ENCODE results near the gene PLPPR5.
"Not testable (repeated sequence)": the region's sequence is repeated elsewhere in the genome, so short reads cannot be mapped to it uniquely, and the experiment has no call there.

PLPPR5 gene, protein sequence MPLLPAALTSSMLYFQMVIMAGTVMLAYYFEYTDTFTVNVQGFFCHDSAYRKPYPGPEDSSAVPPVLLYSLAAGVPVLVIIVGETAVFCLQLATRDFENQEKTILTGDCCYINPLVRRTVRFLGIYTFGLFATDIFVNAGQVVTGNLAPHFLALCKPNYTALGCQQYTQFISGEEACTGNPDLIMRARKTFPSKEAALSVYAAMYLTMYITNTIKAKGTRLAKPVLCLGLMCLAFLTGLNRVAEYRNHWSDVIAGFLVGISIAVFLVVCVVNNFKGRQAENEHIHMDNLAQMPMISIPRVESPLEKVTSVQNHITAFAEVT

DNA sequence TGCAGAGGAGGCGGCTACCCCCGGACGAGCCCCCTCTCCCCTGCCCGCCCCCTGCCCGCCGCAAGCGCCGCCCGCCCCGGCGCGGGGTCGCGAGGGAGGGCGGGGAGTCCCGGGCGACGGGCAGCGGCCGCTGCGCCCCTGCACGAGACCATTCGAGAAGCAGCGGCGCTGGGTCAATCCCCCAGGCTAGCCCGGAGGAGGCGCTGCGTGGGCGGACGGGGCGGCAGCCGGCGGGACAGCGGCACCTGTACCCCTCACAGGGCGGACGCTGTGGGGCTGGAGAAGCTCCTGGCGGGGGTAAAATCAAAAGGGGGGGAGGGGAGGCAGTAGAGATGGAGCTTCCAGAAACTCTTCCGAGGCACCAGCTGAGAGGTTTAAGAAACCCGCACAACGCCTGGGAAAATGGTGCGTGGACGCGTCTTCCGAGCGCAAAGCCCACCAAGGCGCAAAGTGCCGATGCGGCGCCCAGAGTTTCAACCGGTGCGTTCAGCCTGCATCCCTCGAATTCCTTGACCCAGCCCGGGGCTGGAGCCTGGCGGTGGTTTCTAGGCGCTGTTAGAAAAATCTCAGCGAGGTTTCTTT is at the start of gene PLPPR5:
Gene PLPPR5, minus strand, starts transcription at position 1 of the 582 bp plus-strand sequence. CDS start 190 bp downstream, outside the sequence.
- peak in 1 of 3 experiments; percentile 11 for DNase-seq (ENCODE audit: low read depth in 3 of 3)

DNA sequence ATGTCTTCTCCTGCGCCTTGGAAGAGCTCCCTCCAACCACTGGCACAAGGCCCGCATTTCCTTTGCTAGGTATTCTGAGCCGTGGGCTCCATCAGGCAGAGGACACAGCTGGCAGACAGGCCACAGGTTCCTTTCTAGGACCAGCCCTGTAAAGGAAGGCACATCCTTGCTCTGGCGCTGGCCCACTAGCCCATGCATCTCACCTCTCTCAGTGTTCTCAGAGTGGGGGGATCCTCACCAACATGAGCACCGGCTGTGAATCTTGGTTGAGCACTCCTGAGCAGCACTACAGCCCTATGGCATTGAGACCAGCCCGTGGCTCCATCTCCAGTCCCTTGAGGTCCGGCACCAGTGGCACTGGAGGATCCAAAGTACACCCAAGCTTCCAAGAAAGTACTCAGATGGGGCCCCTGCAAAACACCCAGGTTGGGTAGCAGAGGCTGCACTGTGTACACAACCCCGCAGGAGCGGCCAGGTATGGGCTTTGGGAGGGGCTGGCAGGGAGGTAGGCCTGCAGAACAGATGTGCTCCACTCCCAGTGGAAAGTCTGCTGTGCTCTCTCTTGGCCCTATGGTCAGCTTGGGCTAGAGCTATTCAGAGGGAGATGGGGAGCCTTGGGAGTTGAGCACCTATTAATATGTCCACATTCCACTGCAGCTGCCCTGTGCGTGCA is 47.1 kb upstream of the PLPPR5 start:
- DNase-seq (ENCODE audit: low read depth in 3 of 3), result no peak

GRCh38 chr1:99049745-99050144 is 45.1 kb upstream of the PLPPR5 start:
- no peak for DNase-seq (ENCODE audit: low read depth in 3 of 3)

GRCh38 chr1:99036746-99037145 is 32.1 kb upstream of the PLPPR5 start:
- not testable (repeated sequence) for DNase-seq (ENCODE audit: low read depth in 3 of 3)

DNA sequence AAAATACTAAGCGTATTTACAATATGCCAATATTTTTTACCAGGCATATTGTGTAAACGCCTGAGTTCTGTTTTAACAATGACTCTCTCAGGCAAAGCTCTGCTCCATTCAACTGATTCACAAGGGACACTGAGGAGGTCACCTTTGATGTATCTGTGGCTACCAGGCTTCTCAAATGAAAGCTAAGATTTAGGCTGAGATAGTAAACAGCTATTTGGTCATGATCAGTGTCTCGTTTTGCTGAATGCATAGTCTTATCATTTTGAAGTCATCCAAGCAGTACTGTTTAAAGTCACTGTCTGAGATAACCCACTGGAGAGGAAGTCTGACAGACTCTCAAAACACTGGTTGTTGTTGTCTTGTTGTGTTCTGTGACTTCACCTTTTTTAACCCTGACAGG is 13.7 kb upstream of the PLPPR5 start:
- DNase-seq (ENCODE audit: low read depth in 3 of 3), result no peak

DNA sequence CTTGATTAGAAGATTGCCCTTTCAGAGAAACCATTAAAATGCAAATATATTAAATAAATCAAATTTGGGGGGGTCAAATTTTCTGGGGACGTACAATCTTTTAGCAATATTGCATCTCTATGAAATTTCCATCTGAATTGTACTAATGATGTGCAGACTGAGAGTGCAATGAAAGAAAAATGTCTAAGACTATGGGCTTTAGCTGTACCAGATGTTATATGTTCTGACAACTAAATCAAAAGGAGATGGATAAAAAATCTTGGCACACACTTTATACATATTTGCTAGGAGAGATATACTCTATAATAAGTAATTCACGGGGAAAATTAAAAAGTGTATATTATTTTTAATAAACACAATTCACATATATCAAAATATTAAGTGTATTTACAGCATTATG is 13.0 kb upstream of the PLPPR5 start:
- no peak for DNase-seq (ENCODE audit: low read depth in 3 of 3)

DNA sequence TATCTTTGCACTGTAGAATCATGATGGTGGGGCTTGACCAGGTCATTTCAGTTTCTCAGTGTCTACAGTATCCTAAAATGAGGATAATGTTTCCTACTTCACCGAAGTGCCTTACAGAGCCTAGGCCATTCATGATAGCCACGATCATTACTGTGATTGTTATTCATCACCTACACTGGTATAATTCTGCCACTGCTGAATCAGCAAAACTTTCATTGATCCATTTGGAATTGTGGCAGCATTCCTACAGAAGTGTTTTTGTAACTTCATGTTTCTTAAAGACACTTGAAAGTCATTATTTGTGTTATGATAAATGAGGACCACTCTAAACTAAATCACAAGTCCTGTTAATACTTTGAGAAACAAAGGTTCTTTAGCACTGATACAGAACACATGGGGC is 6.0 kb upstream of the PLPPR5 start:
- no peak for DNase-seq (ENCODE audit: low read depth in 3 of 3)

- no peak for DNase-seq (ENCODE audit: low read depth in 3 of 3)
Measured at GRCh38 chr1:99007366-99007765, 2.7 kb upstream of the PLPPR5 start.

DNA sequence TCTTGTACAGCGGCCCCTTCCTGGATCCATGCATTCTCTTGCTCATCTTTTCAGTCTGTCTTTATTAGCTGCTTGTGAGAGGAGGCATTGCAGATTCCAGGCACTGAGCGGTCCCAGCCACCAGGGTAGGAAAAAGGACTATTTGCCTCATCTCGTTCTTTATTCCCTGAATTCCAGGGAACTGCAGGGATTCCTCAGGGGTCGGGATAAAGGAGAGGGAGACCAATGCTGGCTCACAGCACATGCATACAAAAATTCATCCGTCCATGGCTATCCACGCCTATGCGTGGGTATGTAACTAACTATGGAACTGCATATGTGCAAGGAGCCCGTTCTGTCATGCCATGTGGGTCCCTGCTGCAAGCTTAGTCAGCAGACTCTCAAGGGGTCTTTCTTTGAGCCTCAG is 879 bp upstream of the PLPPR5 start:
- no peak for DNase-seq (ENCODE audit: low read depth in 3 of 3)

GRCh38 chr1:99004254-99004860 is 304 bp downstream of the PLPPR5 start:
- DNase-seq (ENCODE audit: low read depth in 3 of 3), result peak in 1 of 3 experiments; percentile 15

GRCh38 chr1:99003581-99004253 is 944 bp downstream of the PLPPR5 start:
- DNase-seq (ENCODE audit: low read depth in 3 of 3), result no peak

GRCh38 chr1:98992844-98993243 is 11.8 kb downstream of the PLPPR5 start:
- DNase-seq (ENCODE audit: low read depth in 3 of 3), result no peak

GRCh38 chr1:98991127-98992012 is 13.3 kb downstream of the PLPPR5 start:
- DNase-seq (ENCODE audit: low read depth in 3 of 3), result peak in 1 of 3 experiments; percentile 11

GRCh38 chr1:98989556-98989907 is 15.1 kb downstream of the PLPPR5 start:
- no peak for DNase-seq (ENCODE audit: low read depth in 3 of 3)

DNA sequence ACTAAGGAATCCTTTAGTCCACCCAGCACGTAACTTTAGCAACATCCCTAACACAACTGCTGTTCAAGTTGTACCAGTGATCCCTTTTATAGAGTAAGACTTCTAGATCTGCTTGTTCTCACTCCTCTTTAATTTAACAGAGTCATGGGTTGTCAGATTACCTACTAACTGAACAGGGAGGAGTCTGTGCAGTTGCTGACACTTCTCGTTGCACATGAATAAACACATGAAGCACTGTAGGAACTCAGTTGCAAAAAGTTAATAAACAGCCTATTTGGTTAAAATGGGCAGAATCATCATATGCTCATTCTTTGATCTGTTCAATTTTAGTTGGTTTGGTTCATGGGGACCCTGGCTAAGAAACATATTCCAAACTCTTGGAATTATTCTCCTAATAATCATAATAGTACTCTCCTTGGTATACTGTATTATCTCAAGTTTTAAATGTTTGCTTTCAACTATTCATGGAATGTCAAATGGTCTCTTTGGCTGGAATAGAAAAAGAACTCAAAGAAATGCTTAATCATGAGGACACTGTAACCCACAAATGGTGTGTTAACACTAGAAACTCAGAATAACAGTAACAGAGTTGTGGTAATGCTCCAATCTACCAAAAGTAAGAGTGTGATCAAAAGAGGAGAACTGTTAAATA is 15.6 kb downstream of the PLPPR5 start:
- no peak for DNase-seq (ENCODE audit: low read depth in 3 of 3)

DNA sequence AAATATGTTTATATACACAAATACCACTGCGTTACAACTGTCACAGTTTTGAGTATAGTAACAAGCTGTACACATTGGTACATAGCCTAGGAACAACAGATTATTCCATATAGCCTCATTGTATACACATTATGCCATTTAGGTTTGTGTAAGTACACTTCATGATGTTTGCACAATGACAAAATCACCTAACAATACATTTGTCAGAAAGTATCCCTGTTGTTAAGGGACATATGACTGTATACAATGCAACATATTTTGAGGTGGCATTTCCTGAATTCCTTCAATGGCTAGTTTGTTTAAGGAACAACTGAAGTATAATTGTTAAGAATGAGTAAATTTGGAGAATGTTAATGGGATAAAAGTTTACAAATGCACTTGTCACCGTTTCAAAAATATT is 19.0 kb downstream of the PLPPR5 start:
- DNase-seq (ENCODE audit: low read depth in 3 of 3), result no peak

DNA sequence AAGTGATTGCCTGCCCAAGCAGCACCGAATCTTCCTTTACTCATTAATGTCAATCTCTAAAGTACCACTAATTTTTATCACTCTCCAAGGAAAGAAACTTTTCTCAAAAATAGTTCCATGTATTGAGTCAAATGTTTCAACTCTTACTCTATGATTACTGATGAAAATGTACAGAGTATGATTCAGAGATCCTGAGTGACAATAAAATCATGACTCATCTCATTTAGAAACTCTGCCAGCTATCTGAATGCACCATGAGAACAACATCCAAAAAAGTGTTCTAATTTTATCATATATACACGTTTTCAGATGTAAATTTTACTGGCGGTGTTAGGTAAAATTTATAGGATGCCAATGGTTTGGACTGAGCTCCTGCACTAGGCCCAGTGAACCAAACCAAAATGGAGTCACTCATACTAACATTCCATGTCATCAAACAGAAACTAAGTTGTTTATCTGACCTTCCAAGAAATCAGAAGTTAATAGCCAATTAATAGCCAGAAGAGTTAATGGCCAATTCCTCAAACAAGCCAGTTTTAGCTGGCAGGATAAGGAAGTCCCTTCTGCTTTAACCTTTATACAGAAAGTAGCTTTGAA is 22.6 kb downstream of the PLPPR5 start:
- DNase-seq (ENCODE audit: low read depth in 3 of 3), result no peak

DNA sequence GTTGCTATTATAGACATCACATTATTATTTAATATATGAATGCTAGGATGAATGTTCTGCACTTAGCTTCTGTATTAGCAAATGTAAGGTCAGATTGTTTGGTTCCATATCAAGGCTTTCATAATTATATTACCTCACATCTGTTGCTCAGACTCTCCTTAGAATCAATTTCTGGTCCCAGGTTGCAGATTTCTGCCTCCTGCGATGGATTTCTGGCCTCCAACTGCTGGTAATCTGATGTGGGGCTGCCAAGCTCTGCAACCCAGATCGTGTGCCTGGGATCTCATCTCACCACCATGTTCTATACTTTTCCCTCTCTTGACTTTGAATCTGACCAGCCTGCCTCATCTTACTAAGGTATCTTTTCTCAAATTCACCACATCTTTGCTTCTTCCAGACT is 25.2 kb downstream of the PLPPR5 start:
- no peak for DNase-seq (ENCODE audit: low read depth in 3 of 3)

GRCh38 chr1:98975810-98976209 is 28.9 kb downstream of the PLPPR5 start:
- no peak for DNase-seq (ENCODE audit: low read depth in 3 of 3)

DNA sequence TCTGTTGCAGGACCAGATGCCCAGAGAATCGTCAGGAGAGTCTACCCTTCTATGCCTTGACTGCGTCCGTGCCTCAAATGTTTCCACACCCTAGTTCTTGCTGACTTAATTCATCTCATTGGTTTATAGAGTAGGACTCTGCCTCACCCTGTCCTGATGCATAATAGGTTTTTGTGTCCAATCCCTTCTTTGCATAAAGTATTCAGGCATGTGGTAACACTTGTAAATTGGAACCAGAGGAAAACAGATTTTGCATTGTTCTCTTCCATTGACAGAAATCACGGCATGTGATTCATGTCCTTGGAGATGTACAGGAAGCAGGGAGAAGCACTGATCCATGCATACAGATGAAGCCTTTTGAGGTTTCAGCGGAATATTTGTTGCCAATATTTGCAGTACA is 29.5 kb downstream of the PLPPR5 start:
- DNase-seq (ENCODE audit: low read depth in 3 of 3), result no peak

All from stimulated activated CD4-positive, alpha-beta T cell treated with anti-CD3 and anti-CD28 coated beads, TNF-alpha, amount 100 ng/mL, for 24 hours (primary cell).